Skeletal muscle satellite cell (primary cell): ENCODE measurements around the gene COL2A1.

ENCODE experiments used
- H3K27me3 ChIP-seq: 2 replicates; pipeline ENCODE4 v1.7.0; 2013; ENCODE audit warnings: low read length; ENCODE audit not compliant: control insufficient read depth, insufficient read depth
- H3K36me3 ChIP-seq: 2 replicates; pipeline ENCODE4 v1.7.0; 2013; ENCODE audit warnings: mild to moderate bottlenecking, control low read depth, low read length; ENCODE audit not compliant: insufficient read depth
- H3K4me1 ChIP-seq: 2 replicates; pipeline ENCODE4 v1.7.0; 2013; ENCODE audit warnings: low read length; ENCODE audit not compliant: control insufficient read depth, insufficient read depth
- H3K4me2 ChIP-seq: 2 replicates; pipeline ENCODE4 v1.7.0; 2013; ENCODE audit warnings: mild to moderate bottlenecking, low read length
- H3K4me3 ChIP-seq: 2 replicates; pipeline ENCODE4 v1.7.0; 2013; ENCODE audit warnings: low read length
- H3K9ac ChIP-seq: 2 replicates; pipeline ENCODE4 v1.7.0; 2013; ENCODE audit warnings: mild to moderate bottlenecking, low read depth, low read length, moderate library complexity
- H3K9me3 ChIP-seq: replicated peaks from 2 replicates; pipeline ENCODE4 v1.7.0; 2013; ENCODE audit warnings: mild to moderate bottlenecking, control low read depth, low read length

Gene COL2A1

GRCh38 chr12:47985596-47986290 is 18.5 kb downstream of the COL2A1 start:
- Histone ChIP-seq H3K4me2 (no peak overlapping the region), H3K9ac (no peak overlapping the region), H3K36me3 (no peaks in the 10 kb centered on the region), H3K4me3 (no peak overlapping the region), H3K9me3 (no peaks in the 10 kb centered on the region), H3K27me3 (peaks cover 50% of the 10 kb centered on the region), H3K4me1 (peaks cover 5% of the 10 kb centered on the region)

GRCh38 chr12:47984331-47984801 is 19.9 kb downstream of the COL2A1 start:
- Histone ChIP-seq H3K9me3 (no peaks in the 10 kb centered on the region), H3K9ac (no peak overlapping the region), H3K27me3 (peaks cover 38% of the 10 kb centered on the region), H3K4me2 (no peak overlapping the region), H3K36me3 (no peaks in the 10 kb centered on the region), H3K4me1 (peaks cover 5% of the 10 kb centered on the region), H3K4me3 (no peak overlapping the region)

DNA sequence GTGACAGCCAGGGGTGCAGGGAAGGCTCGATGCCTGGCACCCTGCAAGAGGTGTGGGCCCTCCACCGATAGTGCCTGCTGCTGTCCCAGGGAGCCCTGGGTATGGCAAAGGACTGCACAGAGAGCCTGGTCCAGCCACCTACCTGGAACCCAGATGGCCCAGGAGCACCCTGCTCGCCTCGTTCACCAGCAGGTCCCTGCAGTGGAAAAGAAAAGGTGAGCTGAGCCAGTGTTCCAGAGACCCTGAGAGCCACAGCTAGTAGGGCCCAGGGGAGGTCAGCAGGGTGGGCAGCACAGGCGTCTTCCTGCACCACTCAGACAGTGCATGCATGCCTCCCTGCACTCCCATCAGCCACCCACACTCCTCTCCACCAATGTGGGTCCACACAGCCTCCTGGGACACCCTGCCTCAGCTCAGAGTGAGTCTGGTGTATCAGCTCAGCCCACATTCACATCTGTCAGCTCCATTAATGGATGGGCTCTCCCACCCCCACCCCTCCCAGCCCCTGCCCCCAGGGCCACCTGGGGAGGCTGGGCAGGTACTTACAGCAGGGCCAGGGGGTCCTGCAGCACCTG is 20.6 kb downstream of the COL2A1 start:
- Histone ChIP-seq H3K4me1 (peaks cover 5% of the 10 kb centered on the region), H3K36me3 (no peaks in the 10 kb centered on the region)

GRCh38 chr12:47982770-47983169 is 21.5 kb downstream of the COL2A1 start:
- no peak overlapping the region for H3K4me2 ChIP-seq
- H3K4me1 ChIP-seq, result no peaks in the 10 kb centered on the region
- H3K36me3 ChIP-seq, result no peaks in the 10 kb centered on the region
- peaks cover 35% of the 10 kb centered on the region for H3K27me3 ChIP-seq
- no peaks in the 10 kb centered on the region for H3K9me3 ChIP-seq
- no peak overlapping the region for H3K9ac ChIP-seq
- no peak overlapping the region for H3K4me3 ChIP-seq

More for the DNA sequence above, 20.6 kb downstream of the COL2A1 start:
- Histone ChIP-seq H3K9me3 (no peaks in the 10 kb centered on the region), H3K4me3 (no peak overlapping the region), H3K27me3 (peaks cover 38% of the 10 kb centered on the region), H3K4me2 (no peak overlapping the region), H3K9ac (no peak overlapping the region)

DNA sequence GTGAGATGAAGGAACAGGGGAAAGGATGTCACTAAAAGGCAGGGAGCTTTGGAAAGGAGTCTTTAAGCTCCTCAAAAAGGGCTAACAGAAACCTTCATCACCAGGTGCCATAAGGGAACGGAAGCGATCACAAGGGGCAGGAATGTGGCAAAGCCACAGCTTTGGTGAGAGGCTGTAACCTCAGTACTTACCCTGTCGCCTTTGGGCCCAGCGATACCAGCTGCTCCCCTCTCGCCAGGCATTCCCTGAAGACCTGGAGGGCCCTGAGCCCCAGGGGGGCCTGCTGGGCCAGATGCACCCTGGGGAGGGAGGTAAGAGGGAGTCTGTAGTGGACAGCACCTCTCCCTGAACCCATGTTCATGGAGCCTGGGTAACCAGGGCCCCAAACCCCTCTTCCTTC is 22.0 kb downstream of the COL2A1 start:
- Histone ChIP-seq H3K4me2 (no peak overlapping the region), H3K27me3 (peaks cover 35% of the 10 kb centered on the region), H3K9ac (no peak overlapping the region), H3K9me3 (no peaks in the 10 kb centered on the region), H3K4me3 (no peak overlapping the region), H3K36me3 (no peaks in the 10 kb centered on the region), H3K4me1 (no peaks in the 10 kb centered on the region)

DNA sequence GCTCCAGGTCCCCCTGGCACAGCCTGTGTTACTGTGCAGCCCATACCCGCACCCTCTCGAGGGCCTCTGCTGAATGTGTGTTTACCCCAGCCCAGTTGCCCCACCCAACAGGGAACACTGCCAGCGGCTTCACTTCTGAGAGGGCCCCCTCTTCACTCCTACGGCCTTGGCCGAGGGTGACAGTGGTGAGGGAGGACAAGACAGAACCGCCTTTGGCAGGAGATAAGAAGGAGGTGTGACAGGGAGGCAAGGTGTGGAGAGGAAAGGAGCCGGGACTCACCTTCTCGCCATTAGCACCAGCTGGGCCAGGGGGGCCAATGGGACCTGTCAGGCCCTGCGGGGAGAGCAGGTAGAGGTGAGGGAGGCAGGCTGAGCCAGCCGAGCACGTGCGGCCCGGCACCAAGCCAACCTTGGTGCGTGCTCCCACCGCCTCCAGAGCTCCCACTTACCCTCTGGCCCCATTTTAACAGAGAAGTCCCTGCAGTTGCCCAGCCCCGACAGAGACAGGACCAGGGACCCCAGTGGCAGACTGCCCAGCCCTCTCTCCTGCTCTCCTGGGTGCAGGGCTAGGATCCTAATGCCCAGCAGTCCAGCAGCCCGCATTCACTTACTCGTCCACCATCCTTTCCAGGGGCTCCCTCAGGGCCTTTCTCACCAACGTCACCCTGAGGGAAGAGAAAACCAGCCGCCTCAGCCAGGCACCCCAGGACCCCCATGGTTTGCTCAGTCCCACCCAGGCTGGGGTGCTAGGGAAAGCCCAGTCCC is 22.6 kb downstream of the COL2A1 start:
- no peak overlapping the region for H3K4me3 ChIP-seq
- peaks cover 35% of the 10 kb centered on the region for H3K27me3 ChIP-seq
- H3K36me3 ChIP-seq, result no peaks in the 10 kb centered on the region
- no peaks in the 10 kb centered on the region for H3K9me3 ChIP-seq
- no peak overlapping the region for H3K4me2 ChIP-seq
- no peaks in the 10 kb centered on the region for H3K4me1 ChIP-seq
- no peak overlapping the region for H3K9ac ChIP-seq

DNA sequence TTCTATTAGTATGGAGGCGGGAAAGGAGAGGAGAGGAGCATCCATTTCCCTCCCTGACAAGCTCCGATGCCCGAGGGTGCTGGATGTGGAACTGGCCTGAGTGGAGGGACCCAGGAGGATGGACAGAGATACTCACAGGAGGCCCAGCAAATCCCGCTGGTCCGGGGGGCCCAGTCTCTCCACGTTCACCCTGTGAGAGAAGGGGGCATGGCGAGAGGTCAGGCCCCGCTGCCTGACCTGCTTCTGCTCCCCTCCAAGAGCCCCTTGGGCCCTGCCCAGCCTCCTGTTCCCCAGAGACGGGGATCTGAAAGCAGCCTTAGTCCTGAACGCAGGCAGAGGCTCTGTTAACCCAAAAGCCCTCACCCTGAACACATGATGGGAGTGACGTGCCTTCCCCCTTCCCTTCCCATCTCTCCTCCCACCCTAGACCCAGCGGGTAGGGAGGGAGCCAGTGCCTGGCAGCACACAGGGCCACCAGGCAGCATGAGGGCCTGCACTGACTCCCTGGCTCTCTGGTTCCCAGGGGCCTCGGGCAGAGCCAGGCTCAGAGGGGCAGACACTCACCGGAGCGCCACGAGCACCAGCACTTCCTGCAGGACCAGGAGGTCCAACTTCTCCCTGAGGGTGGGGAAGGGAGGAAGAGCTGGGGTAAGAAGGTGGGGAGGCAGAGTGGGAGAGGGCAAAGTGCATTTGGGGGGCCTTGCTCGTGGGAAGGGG is 23.3 kb downstream of the COL2A1 start:
- H3K4me1 ChIP-seq, result no peaks in the 10 kb centered on the region
- no peaks in the 10 kb centered on the region for H3K36me3 ChIP-seq
- H3K27me3 ChIP-seq, result peaks cover 35% of the 10 kb centered on the region
- no peak overlapping the region for H3K9ac ChIP-seq
- no peaks in the 10 kb centered on the region for H3K9me3 ChIP-seq
- no peak overlapping the region for H3K4me2 ChIP-seq
- H3K4me3 ChIP-seq, result no peak overlapping the region

DNA sequence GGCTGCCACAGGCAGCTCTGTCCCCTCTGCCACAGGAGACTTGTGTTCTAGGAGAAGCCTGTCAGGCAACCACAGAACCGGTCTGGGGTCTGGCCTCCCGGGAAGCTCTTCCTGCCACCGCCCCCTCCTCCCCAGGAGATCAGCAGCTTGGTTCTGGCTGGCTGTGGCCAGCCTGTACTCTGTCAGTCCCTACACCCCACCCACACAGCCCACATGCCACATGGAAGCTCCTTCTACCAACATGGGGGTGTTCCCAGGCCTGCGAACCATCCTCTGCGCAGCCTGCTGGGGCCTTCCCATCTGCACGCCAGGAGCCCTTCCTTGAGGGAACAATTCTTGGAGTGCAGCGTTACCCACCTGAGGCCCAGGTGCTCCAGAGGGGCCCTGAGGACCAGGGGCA is 24.1 kb downstream of the COL2A1 start:
- H3K4me3 ChIP-seq, result no peak overlapping the region
- peaks cover 33% of the 10 kb centered on the region for H3K27me3 ChIP-seq
- no peaks in the 10 kb centered on the region for H3K36me3 ChIP-seq
- H3K9ac ChIP-seq, result no peak overlapping the region
- no peaks in the 10 kb centered on the region for H3K9me3 ChIP-seq
- no peaks in the 10 kb centered on the region for H3K4me1 ChIP-seq
- no peak overlapping the region for H3K4me2 ChIP-seq

DNA sequence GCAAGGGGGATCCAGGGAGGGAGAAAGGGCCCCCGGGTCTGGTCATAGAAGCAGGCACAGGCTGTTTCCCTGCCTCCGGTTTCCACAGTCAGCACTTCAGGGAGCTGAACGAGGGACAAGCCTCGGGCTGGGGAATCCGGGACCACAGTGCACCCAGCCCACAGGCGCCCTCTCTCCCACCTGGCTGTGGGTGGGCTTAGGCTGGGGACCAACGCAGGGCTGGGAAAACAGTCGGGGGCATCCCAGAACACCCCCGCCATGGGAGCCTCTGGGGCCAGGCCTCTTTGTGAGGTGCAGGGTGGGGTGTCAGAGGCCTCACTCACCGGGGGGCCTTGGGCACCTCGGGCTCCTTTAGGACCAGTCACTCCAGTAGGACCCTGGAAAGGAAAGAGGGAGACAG is 24.6 kb downstream of the COL2A1 start:
- no peaks in the 10 kb centered on the region for H3K36me3 ChIP-seq
- H3K9ac ChIP-seq, result no peak overlapping the region
- H3K27me3 ChIP-seq, result peaks cover 33% of the 10 kb centered on the region

DNA sequence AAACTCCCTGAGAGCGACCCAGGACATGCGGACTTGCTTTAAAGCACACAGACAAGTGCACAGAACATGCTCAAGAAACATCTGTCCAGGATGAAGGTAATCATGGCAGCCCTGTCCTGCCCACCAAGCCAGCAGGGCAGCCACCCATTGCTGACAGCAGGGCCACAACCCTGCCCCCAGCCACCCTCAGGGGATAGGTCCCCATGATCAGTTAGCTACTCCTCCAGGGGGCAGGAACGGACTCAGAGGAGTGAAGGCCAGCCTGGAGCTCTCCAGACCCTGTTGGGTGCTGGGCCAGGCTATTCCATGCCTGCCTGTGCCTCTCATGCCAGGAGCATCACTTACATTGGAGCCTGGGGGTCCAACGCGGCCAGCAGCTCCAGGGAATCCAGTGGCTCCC is 25.1 kb downstream of the COL2A1 start:
- H3K4me2 ChIP-seq, result no peak overlapping the region
- no peaks in the 10 kb centered on the region for H3K36me3 ChIP-seq
- no peaks in the 10 kb centered on the region for H3K4me1 ChIP-seq
- H3K9me3 ChIP-seq, result no peaks in the 10 kb centered on the region
- H3K27me3 ChIP-seq, result peaks cover 33% of the 10 kb centered on the region
- H3K4me3 ChIP-seq, result no peak overlapping the region
- no peak overlapping the region for H3K9ac ChIP-seq

More for the DNA sequence above, 24.6 kb downstream of the COL2A1 start:
- no peaks in the 10 kb centered on the region for H3K9me3 ChIP-seq
- H3K4me2 ChIP-seq, result no peak overlapping the region
- no peak overlapping the region for H3K4me3 ChIP-seq
- no peaks in the 10 kb centered on the region for H3K4me1 ChIP-seq

GRCh38 chr12:47978598-47978873 is 25.7 kb downstream of the COL2A1 start:
- H3K27me3 ChIP-seq, result peaks cover 31% of the 10 kb centered on the region
- no peak overlapping the region for H3K4me2 ChIP-seq
- no peaks in the 10 kb centered on the region for H3K9me3 ChIP-seq
- H3K4me3 ChIP-seq, result no peak overlapping the region
- no peak overlapping the region for H3K9ac ChIP-seq
- H3K36me3 ChIP-seq, result no peaks in the 10 kb centered on the region
- H3K4me1 ChIP-seq, result no peaks in the 10 kb centered on the region
